Left lung (tissue), 10 donors: ENCODE measurements around the gene TANC1. TPM values are rescaled to one million over a fixed set of nuclear protein-coding genes. Genes with fewer than 3 reads are reported as not detected.

Source experiments
- ATAC-seq: fragments of 200-7000 bp; cut with Tn5 transposase; one replicate; pipeline ENCODE4 v1.9.1; 2020; ENCODE audit warnings: moderate library complexity
- DNase-seq, 4 donors: peaks; one replicate each; pipeline ENCODE4 v3.0.0-alpha.2; 2013 to 2020
- H3K27ac ChIP-seq, 2 donors: fragments of 200-600 bp; sonication (generic) in 1 of 2; one replicate each; pipeline versions ENCODE4 v1.5.0 to v1.8.0; 2020 to 2021
- H3K27me3 ChIP-seq, 2 donors: fragments of 200-600 bp; sonication (generic) in 1 of 2; one replicate each; pipeline versions ENCODE4 v1.5.0 to v1.8.0; 2020 to 2021
- H3K36me3 ChIP-seq, 2 donors: fragments of 200-600 bp; sonication (generic) in 1 of 2; one replicate each; pipeline versions ENCODE4 v1.5.0 to v1.8.0; 2020 to 2021
- H3K4me1 ChIP-seq, 2 donors: fragments of 200-600 bp; one replicate each; pipeline ENCODE4 v1.8.0; 2021
- H3K4me3 ChIP-seq, 2 donors: fragments of 200-600 bp; sonication (generic) in 1 of 2; one replicate each; pipeline versions ENCODE4 v1.5.0 to v1.8.0; 2020 to 2021; ENCODE audit warnings: mild to moderate bottlenecking in 1 of 2
- H3K9me3 ChIP-seq, 2 donors: fragments of 200-600 bp; sonication (generic) in 1 of 2; one replicate each; pipeline versions ENCODE4 v1.5.0 to v1.8.0; 2020 to 2021
- intact Hi-C, 2 donors: fragments of 100-400 bp; cut with DNase I; formaldehyde crosslinking; loops; one replicate each; pipeline versions ENCODE4 v1.11.2 to v1.14.2; 2022
- polyA plus RNA-seq, 6 donors: library from polyadenylated mRNA; unstranded; fragments of 120-200 nt; gene quantifications; one replicate each; pipeline ENCODE4 v1.2.1, GENCODE V29; 2013; ENCODE audit not compliant: insufficient read length in 6 of 6
- total RNA-seq, 2 donors: library from RNA; stranded (reverse); fragmentation: NEBNext Ultra II Directional; extraction: Animal tissue kit (Norgen Biotek cat#: 25700); gene quantifications; one replicate each; pipeline ENCODE4 v1.2.1, GENCODE V29; 2021
- TF ChIP-seq, protein P1 (sequence below), 2 donors: fragments of 200-600 bp; sonication (generic) in 1 of 2; IDR thresholded peaks; one replicate each; pipeline versions ENCODE4 v1.5.0 to v1.8.0; 2021; ENCODE audit warnings: antibody characterized with exemption in 2 of 2
- donor health status: DM: no; HTN: yes; CAD: no.
- donor health status: DM: no; HTN: no; CAD: no.

TANC1 gene
- total and polyA plus RNA-seq, 8 donors = 40.1 to 76.6 (median 53.3) TPM

- Histone ChIP-seq H3K4me3 (no peak overlapping the region), H3K36me3 (no peaks in the 10 kb centered on the region), H3K9me3 (no peaks in the 10 kb centered on the region), H3K4me1 (peaks cover 13% of the 10 kb centered on the region in 2 donors), H3K27ac (no peak overlapping the region), H3K27me3 (no peaks in the 10 kb centered on the region)
- intact Hi-C loops = no loop called here
- ATAC-seq (no peak), DNase-seq (no peak)
- TF ChIP-seq, protein P1, sequence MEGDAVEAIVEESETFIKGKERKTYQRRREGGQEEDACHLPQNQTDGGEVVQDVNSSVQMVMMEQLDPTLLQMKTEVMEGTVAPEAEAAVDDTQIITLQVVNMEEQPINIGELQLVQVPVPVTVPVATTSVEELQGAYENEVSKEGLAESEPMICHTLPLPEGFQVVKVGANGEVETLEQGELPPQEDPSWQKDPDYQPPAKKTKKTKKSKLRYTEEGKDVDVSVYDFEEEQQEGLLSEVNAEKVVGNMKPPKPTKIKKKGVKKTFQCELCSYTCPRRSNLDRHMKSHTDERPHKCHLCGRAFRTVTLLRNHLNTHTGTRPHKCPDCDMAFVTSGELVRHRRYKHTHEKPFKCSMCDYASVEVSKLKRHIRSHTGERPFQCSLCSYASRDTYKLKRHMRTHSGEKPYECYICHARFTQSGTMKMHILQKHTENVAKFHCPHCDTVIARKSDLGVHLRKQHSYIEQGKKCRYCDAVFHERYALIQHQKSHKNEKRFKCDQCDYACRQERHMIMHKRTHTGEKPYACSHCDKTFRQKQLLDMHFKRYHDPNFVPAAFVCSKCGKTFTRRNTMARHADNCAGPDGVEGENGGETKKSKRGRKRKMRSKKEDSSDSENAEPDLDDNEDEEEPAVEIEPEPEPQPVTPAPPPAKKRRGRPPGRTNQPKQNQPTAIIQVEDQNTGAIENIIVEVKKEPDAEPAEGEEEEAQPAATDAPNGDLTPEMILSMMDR (IDR thresholded peaks at IDR 0.05) = no peak
Measured at GRCh38 chr2:158958365-158958764, 10.1 kb upstream of the TANC1 start.

GRCh38 chr2:158960193-158960592 is 8.2 kb upstream of the TANC1 start:
- no peaks in the 10 kb centered on the region for H3K4me1 ChIP-seq
- ATAC-seq (no peak), DNase-seq (no peak)
- no peak overlapping the region for H3K27ac ChIP-seq
- no peaks in the 10 kb centered on the region for H3K9me3 ChIP-seq
- TF ChIP-seq, protein P1 (IDR thresholded peaks at IDR 0.05) = no peak
- intact Hi-C loops = no loop called here
- no peaks in the 10 kb centered on the region for H3K27me3 ChIP-seq
- H3K4me3 ChIP-seq = no peak overlapping the region
- no peaks in the 10 kb centered on the region for H3K36me3 ChIP-seq

DNA sequence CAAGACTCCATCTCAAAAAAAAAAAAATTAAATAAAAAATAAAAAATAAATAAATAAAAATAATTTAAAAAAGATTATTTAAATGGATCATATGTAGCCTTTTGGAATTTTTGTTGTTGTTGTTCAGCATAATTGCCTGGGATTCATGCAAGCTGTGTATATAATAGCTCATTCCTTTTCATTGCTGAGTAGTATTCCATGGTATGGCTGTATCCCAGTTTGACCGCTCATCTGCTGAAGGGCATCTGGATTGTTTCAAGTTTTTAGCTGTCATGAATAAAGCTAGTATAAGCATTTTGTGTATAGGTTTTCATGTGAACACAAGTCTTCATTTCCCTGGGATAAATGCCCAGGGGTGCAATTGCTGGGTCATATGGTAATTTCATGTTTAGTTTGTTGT is 6.4 kb upstream of the TANC1 start:
- ATAC-seq = no peak
- Histone ChIP-seq H3K27me3 (no peaks in the 10 kb centered on the region), H3K36me3 (no peaks in the 10 kb centered on the region), H3K4me3 (no peak overlapping the region), H3K9me3 (no peaks in the 10 kb centered on the region), H3K4me1 (no peaks in the 10 kb centered on the region), H3K27ac (no peak overlapping the region)
- DNase-seq = no peak
- intact Hi-C loops = no loop called here
- TF ChIP-seq, protein P1 (IDR thresholded peaks at IDR 0.05) = no peak

GRCh38 chr2:158963071-158963470 is 5.4 kb upstream of the TANC1 start:
- Histone ChIP-seq H3K9me3 (no peaks in the 10 kb centered on the region), H3K4me3 (no peak overlapping the region), H3K36me3 (no peaks in the 10 kb centered on the region), H3K27me3 (peaks cover 0 to 10% of the 10 kb centered on the region in 2 donors), H3K27ac (no peak overlapping the region), H3K4me1 (peaks cover 0 to 9% of the 10 kb centered on the region in 2 donors)
- DNase-seq = no peak
- no peak for ATAC-seq
- TF ChIP-seq, protein P1 (IDR thresholded peaks at IDR 0.05) = no peak
- intact Hi-C loops = no loop called here

DNA sequence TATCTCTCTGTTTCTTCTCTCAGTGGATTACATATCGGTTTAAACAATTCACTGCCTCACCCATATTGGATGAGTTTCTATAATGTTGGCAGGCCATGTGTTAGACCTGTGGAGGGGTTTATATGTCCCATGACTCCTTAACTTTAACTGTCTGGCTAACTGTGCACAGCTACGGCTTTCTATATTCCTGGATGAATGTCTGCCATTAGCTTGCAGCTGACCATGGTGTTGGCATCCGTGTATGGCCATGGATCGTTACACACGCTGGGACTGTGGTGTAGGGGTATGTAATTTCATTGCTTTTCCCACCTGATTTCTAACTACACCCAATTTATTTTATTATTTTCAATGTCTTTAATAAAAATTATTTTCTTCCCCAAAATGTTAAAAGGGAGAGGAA is 3.3 kb upstream of the TANC1 start:
- H3K27ac ChIP-seq = no peak overlapping the region

More for the DNA sequence above, 3.3 kb upstream of the TANC1 start:
- H3K36me3 ChIP-seq = no peaks in the 10 kb centered on the region
- H3K4me3 ChIP-seq = no peak overlapping the region
- intact Hi-C loops = no loop called here
- H3K9me3 ChIP-seq = no peaks in the 10 kb centered on the region
- H3K4me1 ChIP-seq = peaks cover 0 to 18% of the 10 kb centered on the region in 2 donors
- no peak for DNase-seq
- TF ChIP-seq, protein P1 (IDR thresholded peaks at IDR 0.05) = no peak
- ATAC-seq = no peak
- H3K27me3 ChIP-seq = peaks cover 0 to 30% of the 10 kb centered on the region in 2 donors
